ENCODE results near the gene ADAMTS13. TPM values are rescaled to one million over a fixed set of nuclear protein-coding genes. Genes with fewer than 3 reads are reported as not detected.
A peak's percentile ranks its signal among the peaks of the same experiment; 100 is the strongest.
"Not testable (repeated sequence)": the region's sequence is repeated elsewhere in the genome, so short reads cannot be mapped to it uniquely, and the experiment has no call there.

The ADAMTS13 gene
- polyA plus RNA-seq, 1 donor: 10.4 TPM

GRCh38 chr9:133425049-133425632 lies 3.0 kb downstream of the ADAMTS13 start:
- DNase-seq: no peak

- DNase-seq: no peak
Observed at GRCh38 chr9:133426011-133426410, 3.8 kb downstream of the ADAMTS13 start.

- no peak for DNase-seq
Observed at GRCh38 chr9:133427658-133428348, 5.6 kb downstream of the ADAMTS13 start.

- DNase-seq: peak; percentile 35
Observed at GRCh38 chr9:133428617-133429101, 6.5 kb downstream of the ADAMTS13 start.

GRCh38 chr9:133429214-133429613 lies 7.0 kb downstream of the ADAMTS13 start:
- DNase-seq: no peak

GRCh38 chr9:133429641-133430161 lies 7.5 kb downstream of the ADAMTS13 start:
- no peak for DNase-seq

- DNase-seq: no peak
Observed at GRCh38 chr9:133430244-133430643, 8.1 kb downstream of the ADAMTS13 start.

GRCh38 chr9:133433351-133433843 lies 11.2 kb downstream of the ADAMTS13 start:
- no peak for DNase-seq

GRCh38 chr9:133436681-133437080 lies 14.5 kb downstream of the ADAMTS13 start:
- DNase-seq: no peak

- DNase-seq: no peak
Observed at GRCh38 chr9:133437753-133438531, 15.8 kb downstream of the ADAMTS13 start.

GRCh38 chr9:133439337-133439736 lies 17.2 kb downstream of the ADAMTS13 start:
- no peak for DNase-seq

- no peak for DNase-seq
Observed at GRCh38 chr9:133440874-133441273, 18.7 kb downstream of the ADAMTS13 start.

GRCh38 chr9:133441571-133441970 lies 19.4 kb downstream of the ADAMTS13 start:
- DNase-seq: no peak

GRCh38 chr9:133443248-133443647 lies 21.1 kb downstream of the ADAMTS13 start:
- no peak for DNase-seq

- DNase-seq: no peak
Observed at GRCh38 chr9:133443982-133444381, 21.8 kb downstream of the ADAMTS13 start.

- no peak for DNase-seq
Observed at GRCh38 chr9:133445293-133445969, 23.3 kb downstream of the ADAMTS13 start.

- DNase-seq: no peak
Observed at GRCh38 chr9:133448487-133448972, 26.4 kb downstream of the ADAMTS13 start.

- DNase-seq: no peak
Observed at GRCh38 chr9:133449760-133450159, 27.6 kb downstream of the ADAMTS13 start.

- DNase-seq: not testable (repeated sequence)
Observed at GRCh38 chr9:133451865-133452264, 29.7 kb downstream of the ADAMTS13 start.

GRCh38 chr9:133452562-133452961 lies 30.4 kb downstream of the ADAMTS13 start:
- DNase-seq: no peak

GRCh38 chr9:133453651-133454050 lies 31.5 kb downstream of the ADAMTS13 start:
- DNase-seq: no peak

- DNase-seq: no peak
Observed at GRCh38 chr9:133454325-133454724, 32.2 kb downstream of the ADAMTS13 start.
